PC-9 (cell line): ENCODE results near the gene ZRANB1. TPM values are rescaled to one million over a fixed set of nuclear protein-coding genes. Genes with fewer than 3 reads are reported as not detected.

ENCODE experiments used
- BruUV-seq: library from RNA; stranded (reverse); fragments of 400-500 nt; replicated peaks from 2 replicates; lab custom pipeline; 2021; lab: Mats Ljungman, UMichigan
- CTCF ChIA-PET: fragments of 300-600 bp; sonication (Branson Sonifier 250); formaldehyde crosslinking; loops from one replicate; lab custom pipeline; 2022; ENCODE audit warnings: antibody characterized with exemption; lab: Charles Lee
- POLR2A ChIA-PET: fragments of 300-600 bp; sonication (Branson Sonifier 250); formaldehyde crosslinking; loops from one replicate; lab custom pipeline; 2022; ENCODE audit warnings: antibody characterized with exemption; ENCODE audit not compliant: unreplicated experiment; lab: Charles Lee
- DNase-seq, 2 experiments: peaks; one replicate each; pipeline versions ENCODE4 v3.0.0 to v3.0.0-alpha.2; 2015 to 2022; ENCODE audit warnings: mixed read lengths in 1 of 2
- H2AFZ ChIP-seq: fragments of 200-600 bp; sonication (generic); 2 replicates; pipeline ENCODE4 v1.8.1; 2017; ENCODE audit warnings: antibody characterized with exemption
- H3F3A ChIP-seq: fragments of 200-600 bp; sonication (generic); 2 replicates; pipeline ENCODE4 v1.8.1; 2017; ENCODE audit warnings: antibody characterized with exemption, mild to moderate bottlenecking, low read depth; ENCODE audit not compliant: insufficient read depth
- H3K27ac ChIP-seq: fragments of 200-600 bp; sonication (generic); 2 replicates; pipeline ENCODE4 v1.6.1; 2016; ENCODE audit warnings: mixed run types
- H3K27me3 ChIP-seq: fragments of 200-600 bp; sonication (generic); 2 replicates; pipeline ENCODE4 v1.6.1; 2016; ENCODE audit warnings: low read depth, mixed run types; ENCODE audit not compliant: insufficient read depth
- H3K36me3 ChIP-seq: fragments of 200-600 bp; sonication (generic); 2 replicates; pipeline ENCODE4 v1.6.1; 2016; ENCODE audit warnings: low read depth, mixed run types
- H3K4me1 ChIP-seq: fragments of 200-600 bp; sonication (generic); replicated peaks from 2 replicates; pipeline ENCODE4 v1.6.1; 2016; ENCODE audit warnings: mixed run types; ENCODE audit not compliant: insufficient read depth
- H3K4me2 ChIP-seq: fragments of 200-600 bp; sonication (generic); 2 replicates; pipeline ENCODE4 v1.6.1; 2017; ENCODE audit warnings: mixed run types
- H3K4me3 ChIP-seq: fragments of 200-600 bp; sonication (generic); 2 replicates; pipeline ENCODE4 v1.6.1; 2016; ENCODE audit warnings: mixed run types
- H3K79me2 ChIP-seq: fragments of 200-600 bp; sonication (generic); 2 replicates; pipeline ENCODE4 v1.6.1; 2017; ENCODE audit warnings: low read depth, mixed run types
- H3K9me2 ChIP-seq: fragments of 200-600 bp; sonication (generic); 2 replicates; pipeline ENCODE4 v1.8.1; 2017; ENCODE audit warnings: mild to moderate bottlenecking; ENCODE audit not compliant: insufficient read depth
- H3K9me3 ChIP-seq: fragments of 200-600 bp; sonication (generic); 2 replicates; pipeline ENCODE4 v1.8.1; 2016; ENCODE audit warnings: low read depth; ENCODE audit not compliant: insufficient read depth
- H4K20me1 ChIP-seq: fragments of 200-600 bp; sonication (generic); 2 replicates; pipeline ENCODE4 v1.8.1; 2017; ENCODE audit not compliant: insufficient read depth
- EZH2 ChIP-seq: fragments of 200-600 bp; sonication (generic); IDR thresholded peaks from 2 replicates; pipeline ENCODE4 v1.8.0; 2017; ENCODE audit warnings: antibody characterized with exemption, low read depth
- intact Hi-C: fragments of 100-400 bp; cut with micrococcal nuclease; formaldehyde crosslinking; loops from one replicate; pipeline ENCODE4 v1.10.0; 2022; ENCODE audit not compliant: unreplicated experiment
- total RNA-seq: library from RNA; stranded (reverse); gene quantifications from 2 replicates; pipeline ENCODE4 v1.2.3, GENCODE V29; 2021
- TF ChIP-seq, protein P1 (sequence below): fragments of 200-600 bp; sonication (generic); conservative IDR thresholded peaks from 2 replicates; pipeline ENCODE4 v1.6.1; 2017; ENCODE audit warnings: mixed run types, antibody characterized with exemption, mild to moderate bottlenecking, moderate library complexity

ZRANB1 gene
- total RNA-seq, 1 experiment from 2014 or later = 10.9 TPM

DNA sequence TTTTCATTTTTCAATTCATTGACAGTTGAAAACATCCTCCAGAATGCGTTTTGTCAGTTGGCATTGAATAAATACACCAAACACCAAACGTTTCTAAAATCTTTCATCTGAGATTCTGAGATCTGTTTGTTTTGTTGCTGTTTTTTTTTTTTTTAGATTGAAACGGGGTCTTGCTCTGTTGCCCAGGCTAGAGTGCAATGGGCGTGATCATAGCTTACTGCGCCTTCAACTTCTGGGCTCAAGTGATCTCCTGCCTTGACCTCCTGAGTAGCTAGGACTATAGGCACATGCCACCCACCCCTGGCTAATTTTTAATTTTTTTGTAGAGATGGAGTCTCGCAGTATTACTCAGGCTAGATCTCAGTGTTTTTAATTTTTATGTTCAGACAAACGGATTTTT, 30.7 kb downstream of the ZRANB1 start:
- no peaks in the 10 kb centered on the region for H3K36me3 ChIP-seq
- H3K4me1 ChIP-seq = no peaks in the 10 kb centered on the region
- no TSS peak for BruUV-seq
- H3K9me2 ChIP-seq = no peaks in the 10 kb centered on the region
- ChIA-PET POLR2A (interaction anchor here (0.7 kb wide), 1 partner anchor 180 kb away, joined by 7 read pairs; no protein-coding TSS in a partner anchor), CTCF (no interaction called here)
- H4K20me1 ChIP-seq = no peaks in the 10 kb centered on the region
- H3K9me3 ChIP-seq = no peaks in the 10 kb centered on the region
- no peak overlapping the region for H3K4me3 ChIP-seq
- H3K27me3 ChIP-seq = no peaks in the 10 kb centered on the region
- intact Hi-C loops = no loop called here
- no peak overlapping the region for H3K4me2 ChIP-seq
- H3K27ac ChIP-seq = no peak overlapping the region
- no peak for TF ChIP-seq EZH2
- TF ChIP-seq, protein P1, sequence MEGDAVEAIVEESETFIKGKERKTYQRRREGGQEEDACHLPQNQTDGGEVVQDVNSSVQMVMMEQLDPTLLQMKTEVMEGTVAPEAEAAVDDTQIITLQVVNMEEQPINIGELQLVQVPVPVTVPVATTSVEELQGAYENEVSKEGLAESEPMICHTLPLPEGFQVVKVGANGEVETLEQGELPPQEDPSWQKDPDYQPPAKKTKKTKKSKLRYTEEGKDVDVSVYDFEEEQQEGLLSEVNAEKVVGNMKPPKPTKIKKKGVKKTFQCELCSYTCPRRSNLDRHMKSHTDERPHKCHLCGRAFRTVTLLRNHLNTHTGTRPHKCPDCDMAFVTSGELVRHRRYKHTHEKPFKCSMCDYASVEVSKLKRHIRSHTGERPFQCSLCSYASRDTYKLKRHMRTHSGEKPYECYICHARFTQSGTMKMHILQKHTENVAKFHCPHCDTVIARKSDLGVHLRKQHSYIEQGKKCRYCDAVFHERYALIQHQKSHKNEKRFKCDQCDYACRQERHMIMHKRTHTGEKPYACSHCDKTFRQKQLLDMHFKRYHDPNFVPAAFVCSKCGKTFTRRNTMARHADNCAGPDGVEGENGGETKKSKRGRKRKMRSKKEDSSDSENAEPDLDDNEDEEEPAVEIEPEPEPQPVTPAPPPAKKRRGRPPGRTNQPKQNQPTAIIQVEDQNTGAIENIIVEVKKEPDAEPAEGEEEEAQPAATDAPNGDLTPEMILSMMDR = no peak
- H3F3A ChIP-seq = no peaks in the 10 kb centered on the region; the same call in 1 of the 2 replicates
- H2AFZ ChIP-seq = no peak overlapping the region
- H3K79me2 ChIP-seq = no peaks in the 10 kb centered on the region
- no peak for DNase-seq

DNA sequence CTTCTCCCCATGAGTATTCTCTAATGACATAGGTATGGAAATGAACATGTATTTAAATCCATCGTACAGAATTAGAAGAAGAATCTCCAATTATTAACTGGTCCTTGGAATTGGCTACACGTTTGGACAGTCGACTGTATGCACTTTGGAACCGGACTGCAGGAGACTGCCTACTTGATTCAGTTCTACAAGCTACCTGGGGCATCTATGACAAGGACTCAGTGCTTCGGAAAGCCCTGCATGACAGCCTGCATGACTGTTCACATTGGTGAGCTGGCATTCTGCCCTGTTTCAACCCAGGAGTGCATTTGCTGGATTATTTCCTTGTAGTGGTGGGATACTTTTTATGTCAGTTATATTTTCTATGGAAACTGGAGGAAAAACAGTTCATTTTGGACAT, 32.2 kb downstream of the ZRANB1 start:
- CTCF ChIA-PET = no interaction called here
- Histone ChIP-seq H3K79me2 (no peaks in the 10 kb centered on the region), H3K4me2 (no peak overlapping the region)

DNA sequence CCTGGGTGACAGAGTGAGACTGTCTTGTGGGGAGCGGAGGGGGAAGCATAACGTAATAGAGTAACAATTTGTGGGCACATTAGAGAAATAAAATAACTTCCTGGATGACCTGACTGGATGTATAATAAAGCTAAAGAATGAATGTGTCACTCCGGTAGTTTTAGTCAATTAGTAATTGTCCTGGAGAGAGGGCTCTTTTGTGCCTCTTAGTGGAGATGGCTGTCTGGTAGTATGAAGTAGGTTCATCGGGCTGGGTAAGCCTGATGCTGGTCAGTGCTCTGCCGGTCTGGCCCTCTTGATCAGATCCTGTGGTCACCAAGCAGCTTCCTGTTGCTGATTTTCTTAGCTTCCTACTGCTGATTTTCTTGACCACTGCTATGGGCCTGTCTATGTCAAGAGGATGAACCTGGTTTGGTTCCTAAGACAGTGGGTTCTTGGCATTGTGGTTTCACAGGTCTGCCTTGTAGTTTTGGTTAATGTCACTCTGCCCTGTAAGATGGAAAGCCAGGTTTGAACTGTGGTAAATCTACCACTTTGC, 34.1 kb downstream of the ZRANB1 start:
- CTCF ChIA-PET = no interaction called here
- Histone ChIP-seq H3K27me3 (no peaks in the 10 kb centered on the region), H3K4me1 (no peaks in the 10 kb centered on the region), H4K20me1 (peaks cover 10% of the 10 kb centered on the region; the same call in 1 of the 2 replicates), H3K36me3 (no peaks in the 10 kb centered on the region), H2AFZ (no peak overlapping the region), H3K4me2 (no peak overlapping the region), H3K4me3 (no peak overlapping the region), H3F3A (no peaks in the 10 kb centered on the region; the same call in 1 of the 2 replicates), H3K9me3 (no peaks in the 10 kb centered on the region), H3K79me2 (no peaks in the 10 kb centered on the region), H3K9me2 (no peaks in the 10 kb centered on the region), H3K27ac (no peak overlapping the region)
- intact Hi-C loops = no loop called here
- BruUV-seq = no TSS peak
- POLR2A ChIA-PET = no interaction called here
- TF ChIP-seq, protein P1 = no peak
- TF ChIP-seq EZH2 = no peak
- no peak for DNase-seq

More for the DNA sequence above, 32.2 kb downstream of the ZRANB1 start:
- POLR2A ChIA-PET = no interaction called here
- H3K9me3 ChIP-seq = no peaks in the 10 kb centered on the region
- no peaks in the 10 kb centered on the region; the same call in 1 of the 2 replicates for H3F3A ChIP-seq
- H3K9me2 ChIP-seq = no peaks in the 10 kb centered on the region
- H3K27ac ChIP-seq = no peak overlapping the region
- BruUV-seq = no TSS peak
- no peak overlapping the region for H3K4me3 ChIP-seq
- no peaks in the 10 kb centered on the region for H3K4me1 ChIP-seq
- H4K20me1 ChIP-seq = no peaks in the 10 kb centered on the region
- intact Hi-C loops = no loop called here
- DNase-seq = no peak
- TF ChIP-seq EZH2 = no peak
- TF ChIP-seq, protein P1 = no peak
- H3K27me3 ChIP-seq = no peaks in the 10 kb centered on the region
- no peaks in the 10 kb centered on the region for H3K36me3 ChIP-seq
- no peak overlapping the region for H2AFZ ChIP-seq
